HepG2 (cell line): Measurements from ENCODE around the gene CD109. TPM values are rescaled to one million over a fixed set of nuclear protein-coding genes. Genes with fewer than 3 reads are reported as not detected.

Experiments
- ATAC-seq: fragments of 200-7000 bp; cut with Tn5 transposase; 3 replicates; pipeline ENCODE4 v1.9.1; 2020; ENCODE audit warnings: mild to moderate bottlenecking, moderate library complexity
- BruUV-seq: library from RNA; stranded (reverse); fragments of 400-500 nt; replicated peaks from 2 replicates; lab custom pipeline; 2021; lab: Mats Ljungman, UMichigan
- CTCF ChIA-PET: fragments of 300-600 bp; formaldehyde crosslinking; extraction: SDS; loops from one replicate; lab custom pipeline; 2021; ENCODE audit warnings: low total read pairs, inconsistent platforms, low intra/inter-chr PET ratio; lab: Yijun Ruan, JAX
- POLR2A ChIA-PET: fragments of 350-600 bp; sonication (Branson Sonifier 250); formaldehyde crosslinking; loops from one replicate; lab custom pipeline; 2020; ENCODE audit warnings: antibody characterized with exemption, inconsistent platforms; lab: Yijun Ruan, JAX
- DNase-seq: peaks from one replicate; pipeline ENCODE4 v3.0.0-alpha.2; 2015; ENCODE audit warnings: low spot score
- FAIRE-seq: peaks from 3 replicates; lab custom pipeline; 2011; peaks lifted over from hg19 to GRCh38; lab: Jason Lieb, UNC
- H2AFZ ChIP-seq: one replicate; pipeline ENCODE4 v1.6.1; 2011; ENCODE audit warnings: low read length, inconsistent platforms
- H3K27ac ChIP-seq: fragments of 300-600 bp; 3 replicates; pipeline ENCODE4 v1.8.0; 2011; ENCODE audit warnings: mixed run types, mild to moderate bottlenecking, mixed read lengths, low read length, inconsistent platforms; ENCODE audit not compliant: insufficient read depth; ENCODE audit errors: extremely low read length
- H3K27me3 ChIP-seq, 2 experiments: fragments of 200-600 bp in 1 of 2; 2 replicates in 1 of 2; 3 replicates in 1 of 2; pipeline versions ENCODE4 v1.6.0 to v1.8.0; 2011; ENCODE audit warnings: low read length in 2 of 2, mild to moderate bottlenecking in 2 of 2, moderate library complexity in 2 of 2, inconsistent platforms in 1 of 2; ENCODE audit not compliant: insufficient read depth in 2 of 2, control insufficient read depth in 1 of 2
- H3K36me3 ChIP-seq, 2 experiments: fragments of 200-600 bp in 1 of 2; replicated peaks in 1 of 2; 2 replicates in 1 of 2; 3 replicates in 1 of 2; pipeline versions ENCODE4 v1.5.1 to v1.8.0; 2011; ENCODE audit warnings: low read length in 2 of 2, inconsistent platforms in 1 of 2; ENCODE audit not compliant: insufficient read depth in 2 of 2, control insufficient read depth in 1 of 2
- H3K4me1 ChIP-seq: 2 replicates; pipeline ENCODE4 v1.5.1; 2012; ENCODE audit warnings: low read length, inconsistent platforms; ENCODE audit not compliant: insufficient read depth
- H3K4me2 ChIP-seq: 2 replicates; pipeline ENCODE4 v1.6.0; 2011; ENCODE audit warnings: low read depth, low read length, inconsistent platforms
- H3K4me3 ChIP-seq, 3 experiments: fragments of 200-600 bp in 1 of 3; sonication (generic), shearing (Covaris generic) in 1 of 3; replicated peaks in 1 of 3; 2 replicates each; pipeline ENCODE4 v1.5.1; 2011 to 2016; ENCODE audit warnings: low read length in 3 of 3, inconsistent platforms in 2 of 3, low read depth in 2 of 3, mild to moderate bottlenecking in 2 of 3, control low read depth in 1 of 3, mixed read lengths in 1 of 3; ENCODE audit not compliant: insufficient read depth in 1 of 3
- H3K79me2 ChIP-seq: one replicate; pipeline ENCODE4 v1.6.1; 2011; ENCODE audit warnings: low read length, inconsistent platforms; ENCODE audit not compliant: insufficient read depth
- H3K9ac ChIP-seq: 2 replicates; pipeline ENCODE4 v1.6.0; 2011; ENCODE audit warnings: mild to moderate bottlenecking, low read depth, low read length, inconsistent platforms; ENCODE audit not compliant: insufficient read depth
- H3K9me3 ChIP-seq: 2 replicates; pipeline ENCODE4 v1.5.1; 2012; ENCODE audit warnings: mild to moderate bottlenecking, low read length
- H4K20me1 ChIP-seq: 2 replicates; pipeline ENCODE4 v1.6.0; 2011; ENCODE audit warnings: inconsistent platforms, mild to moderate bottlenecking, low read length, moderate library complexity; ENCODE audit not compliant: insufficient read depth
- CHCHD3 ChIP-seq: sonication (generic); formaldehyde crosslinking; IDR thresholded peaks from 2 replicates; pipeline ENCODE4 v1.8.0; 2022; ENCODE audit warnings: mild to moderate bottlenecking, missing genetic modification reagents, moderate library complexity
- FOXK2 ChIP-seq: fragments of 450-650 bp; IDR thresholded peaks from 2 replicates; pipeline ENCODE4 v1.6.1; 2016
- FOXM1 ChIP-seq: sonication (generic); formaldehyde crosslinking; IDR thresholded peaks from 2 replicates; pipeline ENCODE4 v1.5.0; 2020; ENCODE audit warnings: missing genetic modification reagents
- GTF3A ChIP-seq: sonication (generic); formaldehyde crosslinking; conservative IDR thresholded peaks from 2 replicates; pipeline ENCODE4 v1.4.0; 2020; ENCODE audit warnings: mild to moderate bottlenecking, missing genetic modification reagents
- HNRNPL ChIP-seq: fragments of 200-400 bp; formaldehyde crosslinking; IDR thresholded peaks from 2 replicates; pipeline ENCODE4 v1.6.1; 2017; ENCODE audit warnings: mild to moderate bottlenecking, low read depth, low read length
- NCOA5 ChIP-seq: sonication (generic); formaldehyde crosslinking; IDR thresholded peaks from 2 replicates; pipeline ENCODE4 v1.4.0; 2020; ENCODE audit warnings: missing genetic modification reagents
- NFE2 ChIP-seq: sonication (generic); formaldehyde crosslinking; IDR thresholded peaks from 2 replicates; pipeline ENCODE4 v1.4.0; 2020; ENCODE audit warnings: missing genetic modification reagents
- SRSF9 ChIP-seq: fragments of 200-400 bp; formaldehyde crosslinking; IDR thresholded peaks from 2 replicates; pipeline ENCODE4 v1.6.1; 2018; ENCODE audit warnings: borderline replicate concordance, mild to moderate bottlenecking, low read depth, low read length; ENCODE audit not compliant: insufficient read depth, poor library complexity, severe bottlenecking
- TARDBP ChIP-seq: sonication (generic); formaldehyde crosslinking; IDR thresholded peaks from 2 replicates; pipeline ENCODE4 v1.8.0; 2022; ENCODE audit warnings: mild to moderate bottlenecking, missing genetic modification reagents
- ZFY ChIP-seq: sonication (generic); formaldehyde crosslinking; IDR thresholded peaks from 2 replicates; pipeline ENCODE4 v1.4.0; 2020; ENCODE audit warnings: missing genetic modification reagents
- ZNF17 ChIP-seq: sonication (generic); formaldehyde crosslinking; IDR thresholded peaks from 2 replicates; pipeline ENCODE4 v1.5.0; 2020; ENCODE audit warnings: mild to moderate bottlenecking, missing genetic modification reagents
- ZNF292 ChIP-seq: sonication (generic); formaldehyde crosslinking; IDR thresholded peaks from 2 replicates; pipeline ENCODE4 v1.8.1; 2022; ENCODE audit warnings: mild to moderate bottlenecking, low read depth, missing genetic modification reagents, borderline replicate concordance
- ZNF564 ChIP-seq: sonication (generic); formaldehyde crosslinking; IDR thresholded peaks from 2 replicates; pipeline ENCODE4 v1.8.1; 2023; ENCODE audit warnings: mild to moderate bottlenecking, missing genetic modification reagents
- WGBS: methylation state at CpG from one replicate; pipeline ENCODE4 v1.1.6; 2017; ENCODE audit warnings: low lambda C conversion rate; 5-methylcytosine and 5-hydroxymethylcytosine counted together
- in situ Hi-C: cut with HindIII; loops from 2 replicates; pipeline ENCODE4 v1.10.0; 2017; ENCODE audit warnings: low pct_unique_long_range_greater_than_20kb; ENCODE audit not compliant: extremely low pct_ligation_motif_present
- intact Hi-C: fragments of 100-400 bp; cut with micrococcal nuclease; formaldehyde crosslinking; loops from one replicate; pipeline ENCODE4 v1.10.0; 2022; ENCODE audit not compliant: unreplicated experiment
- polyA plus RNA-seq, 8 experiments: library from polyadenylated mRNA; depleted of rRNA in 3 of 8; stranded (reverse) in 7 of 8; unstranded in 1 of 8; fragments of >200 nt; fragmentation: Illumina TruSeq in 4 of 8; extraction: Trizol in 4 of 8; gene quantifications; 2 replicates each; pipeline versions ENCODE4 v1.2.1 to v1.2.3, GENCODE V29; 2011 to 2016; ENCODE audit warnings: low read depth in 4 of 8, missing spikeins in 1 of 8, mixed read lengths in 1 of 8; ENCODE audit not compliant: insufficient read depth in 1 of 8
- total RNA-seq, 5 experiments: library from RNA; depleted of rRNA; stranded (reverse); fragments of >200 nt; fragmentation: Illumina TruSeq; extraction: Trizol; gene quantifications; 2 replicates each; pipeline ENCODE4 v1.2.3, GENCODE V29; 2016; ENCODE audit warnings: low read depth in 1 of 5
- TF ChIP-seq, protein P1 (sequence below): sonication (generic); formaldehyde crosslinking; IDR thresholded peaks from 2 replicates; pipeline ENCODE4 v1.4.0; 2020; ENCODE audit warnings: mild to moderate bottlenecking, missing genetic modification reagents
- TF ChIP-seq, protein P2 (sequence below): sonication (generic); formaldehyde crosslinking; IDR thresholded peaks from 2 replicates; pipeline ENCODE4 v1.4.0; 2020; ENCODE audit warnings: missing genetic modification reagents

The CD109 gene
- total and polyA plus RNA-seq, 2 of the 13 experiments (the other 11 are each of a cell fraction or from before 2014, with no cell fraction given), result 0.93 to 2.1 TPM

DNA sequence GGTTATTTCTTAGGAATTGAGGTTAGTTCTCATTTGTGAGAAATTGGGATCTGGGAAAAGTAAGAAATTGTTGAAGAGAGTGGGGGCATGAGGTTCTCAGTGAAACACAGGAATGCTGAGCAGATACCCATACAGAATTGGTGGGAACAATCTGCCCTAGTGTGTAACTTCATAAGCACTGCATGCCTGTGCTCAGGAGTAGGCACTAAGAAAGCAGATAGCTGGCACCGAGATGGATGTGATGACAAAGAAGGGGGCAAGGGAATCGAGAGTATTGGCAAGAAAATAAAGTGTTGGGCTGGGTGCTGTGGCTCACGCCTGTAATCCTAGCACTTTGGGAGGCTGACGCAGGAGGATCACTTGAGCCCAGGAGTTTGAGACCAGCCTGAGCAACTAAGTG lies 46.2 kb upstream of the CD109 start:
- DNase-seq, result no peak
- Histone ChIP-seq H3K4me1 (peaks cover 19% of the 10 kb centered on the region), H4K20me1 (no peaks in the 10 kb centered on the region), H3K27me3 (no peaks in the 10 kb centered on the region; a peak in 1 of 5 replicates), H3K27ac (no peak overlapping the region), H3K9ac (no peak overlapping the region), H3K4me2 (no peak overlapping the region), H3K79me2 (peaks cover 8% of the 10 kb centered on the region), H2AFZ (no peak overlapping the region), H3K4me3 (no peak overlapping the region), H3K9me3 (no peaks in the 10 kb centered on the region), H3K36me3 (peaks cover 2 to 3% of the 10 kb centered on the region in 2 experiments; a peak in 1 of 5 replicates)
- ChIA-PET CTCF (no interaction called here), POLR2A (no interaction called here)
- FAIRE-seq, result no peak
- no peak for ATAC-seq
- no TSS peak for BruUV-seq
- TF ChIP-seq ZFY, result no peak
- TF ChIP-seq, protein P1, sequence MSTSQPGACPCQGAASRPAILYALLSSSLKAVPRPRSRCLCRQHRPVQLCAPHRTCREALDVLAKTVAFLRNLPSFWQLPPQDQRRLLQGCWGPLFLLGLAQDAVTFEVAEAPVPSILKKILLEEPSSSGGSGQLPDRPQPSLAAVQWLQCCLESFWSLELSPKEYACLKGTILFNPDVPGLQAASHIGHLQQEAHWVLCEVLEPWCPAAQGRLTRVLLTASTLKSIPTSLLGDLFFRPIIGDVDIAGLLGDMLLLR (CRISPR knock-in tag), result no peak
- no peak for TF ChIP-seq SRSF9
- TF ChIP-seq FOXK2, result no peak
- TF ChIP-seq TARDBP, result no peak
- TF ChIP-seq ZNF17 (CRISPR knock-in tag), result no peak
- TF ChIP-seq, protein P2, sequence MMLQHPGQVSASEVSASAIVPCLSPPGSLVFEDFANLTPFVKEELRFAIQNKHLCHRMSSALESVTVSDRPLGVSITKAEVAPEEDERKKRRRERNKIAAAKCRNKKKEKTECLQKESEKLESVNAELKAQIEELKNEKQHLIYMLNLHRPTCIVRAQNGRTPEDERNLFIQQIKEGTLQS, result no peak
- TF ChIP-seq GTF3A (CRISPR knock-in tag), result no peak
- TF ChIP-seq ZNF564 (CRISPR knock-in tag), result no peak
- no peak for TF ChIP-seq CHCHD3
- TF ChIP-seq NCOA5 (CRISPR knock-in tag), result no peak
- TF ChIP-seq NFE2 (CRISPR knock-in tag), result no peak
- TF ChIP-seq ZNF292 (CRISPR knock-in tag), result no peak
- TF ChIP-seq FOXM1 (CRISPR knock-in tag), result no peak
- no peak for TF ChIP-seq HNRNPL
- in situ Hi-C loops (no loop called here), intact Hi-C loops (loop anchor here (5.0 to 10.0 kb wide), 3 partner anchors 362 to 1593 kb away; partner anchors contain the start of gene COX7A2)
- 71% methylated on average over 4 of the region's 4 CpGs for WGBS
